SK-N-SH (cell line): ENCODE measurements around the gene CSHL1. TPM values are rescaled to one million over a fixed set of nuclear protein-coding genes. Genes with fewer than 3 reads are reported as not detected.

Experiments used
- CTCF ChIA-PET: fragments of 300-600, 350-600 bp; formaldehyde crosslinking; extraction: SDS; loops from one replicate; lab custom pipeline; 2021; lab: Yijun Ruan, JAX
- POLR2A ChIA-PET: fragments of 350-600 bp; sonication (Branson Sonifier 250); formaldehyde crosslinking; extraction: SDS; loops from one replicate; lab custom pipeline; 2020; ENCODE audit warnings: antibody characterized with exemption, inconsistent platforms; lab: Yijun Ruan, JAX
- DNase-seq: peaks from one replicate; pipeline ENCODE4 v3.0.0; 2012
- H2AFZ ChIP-seq: fragments of 200-600 bp; sonication (generic); 2 replicates; pipeline ENCODE4 v1.8.1; 2016; ENCODE audit warnings: antibody characterized with exemption, mild to moderate bottlenecking, low read depth
- H3F3A ChIP-seq: fragments of 200-600 bp; sonication (generic); replicated peaks from 2 replicates; pipeline ENCODE3; 2016; ENCODE audit warnings: antibody characterized with exemption, mild to moderate bottlenecking; ENCODE audit not compliant: insufficient read depth
- H3K27ac ChIP-seq, 2 experiments: fragments of 200-500 bp in 1 of 2; fragments of 200-600 bp in 1 of 2; sonication (Bioruptor generic) in 1 of 2; sonication (generic), shearing (Covaris generic) in 1 of 2; 2 replicates each; pipeline versions ENCODE4 v1.5.1 to v1.6.1; 2014 to 2016; ENCODE audit warnings: low read depth in 2 of 2, inconsistent platforms in 1 of 2, low read length in 1 of 2, mild to moderate bottlenecking in 1 of 2, mixed read lengths in 1 of 2
- H3K27me3 ChIP-seq: fragments of 200-600 bp; sonication (generic), shearing (Covaris generic); 2 replicates; pipeline ENCODE4 v1.6.1; 2016; ENCODE audit warnings: mixed run types; ENCODE audit not compliant: insufficient read depth
- H3K36me3 ChIP-seq, 2 experiments: fragments of 200-500 bp in 1 of 2; fragments of 200-600 bp in 1 of 2; sonication (Bioruptor generic) in 1 of 2; sonication (generic) in 1 of 2; replicated peaks in 1 of 2; 2 replicates each; pipeline versions ENCODE3 to v1.5.1; 2014 to 2016; ENCODE audit warnings: low read length in 1 of 2, mild to moderate bottlenecking in 1 of 2; ENCODE audit not compliant: insufficient read depth in 2 of 2, control insufficient read depth in 1 of 2
- H3K4me1 ChIP-seq, 2 experiments: fragments of 200-500 bp in 1 of 2; fragments of 200-600 bp in 1 of 2; sonication (Bioruptor generic) in 1 of 2; sonication (generic), shearing (Covaris generic) in 1 of 2; 2 replicates each; pipeline versions ENCODE4 v1.5.1 to v1.6.1; 2014 to 2016; ENCODE audit warnings: low read depth in 1 of 2, low read length in 1 of 2, mixed run types in 1 of 2; ENCODE audit not compliant: insufficient read depth in 2 of 2, control insufficient read depth in 1 of 2
- H3K4me2 ChIP-seq: fragments of 200-600 bp; sonication (generic), shearing (Covaris generic); 2 replicates; pipeline ENCODE4 v1.6.1; 2017; ENCODE audit warnings: mixed run types
- H3K4me3 ChIP-seq, 2 experiments: fragments of 200-500 bp in 1 of 2; fragments of 200-600 bp in 1 of 2; sonication (Bioruptor generic) in 1 of 2; sonication (generic), shearing (Covaris generic) in 1 of 2; 2 replicates each; pipeline versions ENCODE4 v1.5.1 to v1.8.1; 2014 to 2016; ENCODE audit warnings: low read depth in 2 of 2, inconsistent platforms in 1 of 2, low read length in 1 of 2, mild to moderate bottlenecking in 1 of 2, mixed read lengths in 1 of 2, moderate library complexity in 1 of 2
- H3K79me2 ChIP-seq: fragments of 200-600 bp; sonication (generic); 2 replicates; pipeline ENCODE4 v1.8.1; 2017; ENCODE audit warnings: mild to moderate bottlenecking; ENCODE audit not compliant: insufficient read depth
- H3K9ac ChIP-seq: fragments of 200-600 bp; sonication (generic); 2 replicates; pipeline ENCODE4 v1.6.1; 2017; ENCODE audit warnings: mixed run types
- H3K9me2 ChIP-seq: fragments of 200-600 bp; sonication (generic); 2 replicates; pipeline ENCODE4 v1.6.1; 2017; ENCODE audit warnings: mixed run types
- H3K9me3 ChIP-seq: fragments of 200-600 bp; sonication (generic); 2 replicates; pipeline ENCODE4 v1.6.1; 2017; ENCODE audit warnings: mixed run types, mild to moderate bottlenecking, moderate library complexity
- H4K20me1 ChIP-seq: fragments of 200-600 bp; sonication (generic); 2 replicates; pipeline ENCODE4 v1.6.1; 2017; ENCODE audit warnings: mild to moderate bottlenecking, mixed run types; ENCODE audit not compliant: insufficient read depth
- EZH2phosphoT487 ChIP-seq: fragments of 200-600 bp; sonication (generic); IDR thresholded peaks from 2 replicates; pipeline ENCODE4 v1.6.1; 2017; ENCODE audit warnings: low read depth, mixed run types, mild to moderate bottlenecking, antibody characterized with exemption, moderate library complexity, borderline replicate concordance
- GABPA ChIP-seq: IDR thresholded peaks from 2 replicates; pipeline ENCODE4 v1.4.0; 2012; ENCODE audit warnings: low read depth, mild to moderate bottlenecking
- JUND ChIP-seq: IDR thresholded peaks from 2 replicates; pipeline ENCODE4 v1.4.0; 2012
- MXI1 ChIP-seq: IDR thresholded peaks from 2 replicates; pipeline ENCODE4 v1.6.1; 2012; ENCODE audit warnings: mild to moderate bottlenecking, low read depth, low read length, improper control_type of control experiment
- NFIC ChIP-seq: IDR thresholded peaks from 2 replicates; pipeline ENCODE4 v1.4.0; 2012; ENCODE audit warnings: borderline replicate concordance
- RFX5 ChIP-seq: IDR thresholded peaks from 2 replicates; pipeline ENCODE4 v1.6.1; 2012; ENCODE audit warnings: mild to moderate bottlenecking, improper control_type of control experiment, low read length
- RXRA ChIP-seq: IDR thresholded peaks from 2 replicates; pipeline ENCODE4 v1.4.0; 2012; ENCODE audit warnings: low read depth, mild to moderate bottlenecking, borderline replicate concordance
- TAF1 ChIP-seq: IDR thresholded peaks from 2 replicates; pipeline ENCODE4 v1.6.1; 2012; ENCODE audit warnings: low read depth, mild to moderate bottlenecking, low read length, moderate library complexity, borderline replicate concordance
- TEAD4 ChIP-seq: IDR thresholded peaks from 2 replicates; pipeline ENCODE4 v1.4.0; 2012; ENCODE audit warnings: mild to moderate bottlenecking, borderline replicate concordance; ENCODE audit not compliant: insufficient read depth
- YY1 ChIP-seq: IDR thresholded peaks from 2 replicates; pipeline ENCODE4 v1.4.0; 2012; ENCODE audit warnings: low read depth, mild to moderate bottlenecking
- WGBS: methylation state at CpG from one replicate; pipeline ENCODE4 v1.1.6; 2017; ENCODE audit warnings: low lambda C conversion rate; 5-methylcytosine and 5-hydroxymethylcytosine counted together
- polyA plus RNA-seq, 3 experiments: library from polyadenylated mRNA; depleted of rRNA; stranded (reverse); fragments of >200 nt; gene quantifications; 2 replicates each; pipeline ENCODE4 v1.2.3, GENCODE V29; 2012
- TF ChIP-seq, protein P1 (sequence below): fragments of 150-350 bp; IDR thresholded peaks from 2 replicates; pipeline ENCODE4 v1.6.1; 2017; ENCODE audit warnings: antibody characterized with exemption, low read length, low read depth, borderline replicate concordance
- TF ChIP-seq, protein P2 (sequence below): fragments of 200-600 bp; sonication (generic); IDR thresholded peaks from 2 replicates; pipeline ENCODE4 v1.6.1; 2017; ENCODE audit warnings: antibody characterized with exemption, mild to moderate bottlenecking, moderate library complexity
- TF ChIP-seq, protein P3 (sequence below): IDR thresholded peaks from 2 replicates; pipeline ENCODE4 v1.6.1; 2012; ENCODE audit warnings: mild to moderate bottlenecking, low read depth, low read length, moderate library complexity
- TF ChIP-seq, protein P4 (sequence below): IDR thresholded peaks from 2 replicates; pipeline ENCODE4 v1.4.0; 2012; ENCODE audit warnings: low read depth, borderline replicate concordance
- TF ChIP-seq, protein P5 (sequence below): fragments of 150-350 bp; IDR thresholded peaks from 2 replicates; pipeline ENCODE4 v1.6.1; 2016; ENCODE audit warnings: mild to moderate bottlenecking, low read depth, low read length

The CSHL1 gene
- not detected in 2 replicates for polyA plus RNA-seq (2012; rRNA removed)
- polyA plus RNA-seq (2012; cell fraction: cytosol; rRNA removed): not detected in 2 replicates
- polyA plus RNA-seq (2012; cell fraction: nucleus; rRNA removed): not detected in 2 replicates

DNA sequence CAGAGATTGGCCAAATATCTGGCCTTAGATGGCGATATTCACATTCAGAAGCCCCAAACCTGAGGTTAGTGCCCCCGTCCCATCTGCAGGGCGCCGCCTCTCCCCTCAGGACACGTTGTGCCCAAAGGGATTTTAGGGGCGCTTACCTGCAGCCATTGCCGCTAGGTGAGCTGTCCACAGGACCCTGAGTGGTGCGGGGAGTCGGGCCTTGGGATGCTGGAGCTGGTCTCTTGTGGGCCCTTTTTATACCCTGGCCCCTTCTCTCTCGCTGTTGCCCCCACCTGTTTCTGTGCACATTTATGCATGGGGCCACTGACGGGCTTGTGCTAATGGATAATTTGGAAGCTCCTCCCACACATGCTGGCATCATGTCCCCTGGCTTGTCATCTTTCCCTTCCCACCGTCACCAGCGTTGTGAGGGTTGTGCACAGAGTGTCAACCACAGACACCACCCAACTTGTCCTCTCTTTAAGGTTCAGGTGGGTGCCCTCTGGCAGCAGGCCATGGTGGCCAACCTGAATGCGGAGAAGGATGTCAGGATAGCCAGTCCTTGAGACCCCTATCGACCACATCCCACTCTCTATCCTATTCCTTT, at the start of gene CSHL1:
Gene CSHL1, minus strand, starts transcription at position 218 of the 595 bp plus-strand sequence. Its CDS starts 62 bp downstream, at position 156.
- DNase-seq: no peak
- ChIA-PET CTCF (interaction anchor here (0.6 to 4.6 kb wide), 43 partner anchors 9 to 486 kb away, joined by 3 to 88 read pairs (median 7); partner anchors contain the start of genes GH2 and ICAM2), POLR2A (interaction anchor here (0.6 kb wide), 1 partner anchor 371 kb away, joined by 5 read pairs; no protein-coding TSS in a partner anchor)
- Histone ChIP-seq H3K4me3 (no peak within 1 kb of the TSS), H3K4me1 (no peaks in the 10 kb centered on the region; a peak in 1 of 4 replicates), H3K79me2 (no peaks in the 10 kb centered on the region), H3K9me2 (no peaks in the 10 kb centered on the region), H3K9ac (no peak within 1 kb of the TSS), H3F3A (no peaks in the 10 kb centered on the region), H3K36me3 (no peaks in the 10 kb centered on the region), H3K4me2 (no peak within 1 kb of the TSS), H3K27me3 (peaks cover 38% of the 10 kb centered on the region), H3K9me3 (no peaks in the 10 kb centered on the region), H2AFZ (no peak within 1 kb of the TSS), H3K27ac (no peak within 1 kb of the TSS), H4K20me1 (no peaks in the 10 kb centered on the region)
- TF ChIP-seq YY1: no peak
- TF ChIP-seq, protein P1, sequence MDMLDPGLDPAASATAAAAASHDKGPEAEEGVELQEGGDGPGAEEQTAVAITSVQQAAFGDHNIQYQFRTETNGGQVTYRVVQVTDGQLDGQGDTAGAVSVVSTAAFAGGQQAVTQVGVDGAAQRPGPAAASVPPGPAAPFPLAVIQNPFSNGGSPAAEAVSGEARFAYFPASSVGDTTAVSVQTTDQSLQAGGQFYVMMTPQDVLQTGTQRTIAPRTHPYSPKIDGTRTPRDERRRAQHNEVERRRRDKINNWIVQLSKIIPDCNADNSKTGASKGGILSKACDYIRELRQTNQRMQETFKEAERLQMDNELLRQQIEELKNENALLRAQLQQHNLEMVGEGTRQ: no peak
- 58% methylated on average over 15 of the region's 15 CpGs for WGBS

DNA sequence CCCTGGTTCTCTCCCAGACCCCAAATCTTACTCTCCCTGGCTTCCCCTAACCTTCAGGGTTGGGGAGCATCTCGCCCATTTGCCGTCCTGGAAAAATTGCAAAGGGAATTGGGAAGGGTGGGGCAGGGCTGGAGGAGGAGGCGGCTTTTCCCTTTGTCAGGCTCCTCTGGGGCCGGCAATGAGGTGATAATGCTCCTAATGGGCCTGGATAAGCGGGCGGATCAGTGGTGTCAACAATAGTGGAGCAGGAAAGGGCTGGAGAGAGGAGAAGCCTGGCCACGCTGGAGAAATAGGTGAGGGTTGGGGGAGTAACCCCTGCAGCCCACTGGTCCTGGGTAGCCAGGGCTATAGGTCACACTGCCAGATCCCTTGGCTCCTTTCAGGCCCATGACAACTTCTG, 49.4 kb upstream of the CSHL1 start:
- Histone ChIP-seq H3K9ac (no peak overlapping the region), H4K20me1 (no peaks in the 10 kb centered on the region), H3K79me2 (no peaks in the 10 kb centered on the region), H3K9me3 (no peaks in the 10 kb centered on the region), H3K9me2 (no peaks in the 10 kb centered on the region), H3K27me3 (no peaks in the 10 kb centered on the region), H3K4me2 (no peak overlapping the region), H3K4me3 (no peak overlapping the region), H3K36me3 (no peaks in the 10 kb centered on the region), H3K4me1 (no peaks in the 10 kb centered on the region), H2AFZ (no peak overlapping the region), H3K27ac (no peak overlapping the region), H3F3A (no peaks in the 10 kb centered on the region)
- DNase-seq: no peak
- 87% methylated on average over 7 of the region's 7 CpGs for WGBS
- TF ChIP-seq EZH2phosphoT487 (no peak), MXI1 (no peak), NFIC (no peak), JUND (no peak), GABPA (no peak), RFX5 (no peak), RXRA (no peak), TAF1 (no peak), TEAD4 (no peak)
- TF ChIP-seq, protein P2, sequence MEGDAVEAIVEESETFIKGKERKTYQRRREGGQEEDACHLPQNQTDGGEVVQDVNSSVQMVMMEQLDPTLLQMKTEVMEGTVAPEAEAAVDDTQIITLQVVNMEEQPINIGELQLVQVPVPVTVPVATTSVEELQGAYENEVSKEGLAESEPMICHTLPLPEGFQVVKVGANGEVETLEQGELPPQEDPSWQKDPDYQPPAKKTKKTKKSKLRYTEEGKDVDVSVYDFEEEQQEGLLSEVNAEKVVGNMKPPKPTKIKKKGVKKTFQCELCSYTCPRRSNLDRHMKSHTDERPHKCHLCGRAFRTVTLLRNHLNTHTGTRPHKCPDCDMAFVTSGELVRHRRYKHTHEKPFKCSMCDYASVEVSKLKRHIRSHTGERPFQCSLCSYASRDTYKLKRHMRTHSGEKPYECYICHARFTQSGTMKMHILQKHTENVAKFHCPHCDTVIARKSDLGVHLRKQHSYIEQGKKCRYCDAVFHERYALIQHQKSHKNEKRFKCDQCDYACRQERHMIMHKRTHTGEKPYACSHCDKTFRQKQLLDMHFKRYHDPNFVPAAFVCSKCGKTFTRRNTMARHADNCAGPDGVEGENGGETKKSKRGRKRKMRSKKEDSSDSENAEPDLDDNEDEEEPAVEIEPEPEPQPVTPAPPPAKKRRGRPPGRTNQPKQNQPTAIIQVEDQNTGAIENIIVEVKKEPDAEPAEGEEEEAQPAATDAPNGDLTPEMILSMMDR: no peak
- TF ChIP-seq, protein P3, sequence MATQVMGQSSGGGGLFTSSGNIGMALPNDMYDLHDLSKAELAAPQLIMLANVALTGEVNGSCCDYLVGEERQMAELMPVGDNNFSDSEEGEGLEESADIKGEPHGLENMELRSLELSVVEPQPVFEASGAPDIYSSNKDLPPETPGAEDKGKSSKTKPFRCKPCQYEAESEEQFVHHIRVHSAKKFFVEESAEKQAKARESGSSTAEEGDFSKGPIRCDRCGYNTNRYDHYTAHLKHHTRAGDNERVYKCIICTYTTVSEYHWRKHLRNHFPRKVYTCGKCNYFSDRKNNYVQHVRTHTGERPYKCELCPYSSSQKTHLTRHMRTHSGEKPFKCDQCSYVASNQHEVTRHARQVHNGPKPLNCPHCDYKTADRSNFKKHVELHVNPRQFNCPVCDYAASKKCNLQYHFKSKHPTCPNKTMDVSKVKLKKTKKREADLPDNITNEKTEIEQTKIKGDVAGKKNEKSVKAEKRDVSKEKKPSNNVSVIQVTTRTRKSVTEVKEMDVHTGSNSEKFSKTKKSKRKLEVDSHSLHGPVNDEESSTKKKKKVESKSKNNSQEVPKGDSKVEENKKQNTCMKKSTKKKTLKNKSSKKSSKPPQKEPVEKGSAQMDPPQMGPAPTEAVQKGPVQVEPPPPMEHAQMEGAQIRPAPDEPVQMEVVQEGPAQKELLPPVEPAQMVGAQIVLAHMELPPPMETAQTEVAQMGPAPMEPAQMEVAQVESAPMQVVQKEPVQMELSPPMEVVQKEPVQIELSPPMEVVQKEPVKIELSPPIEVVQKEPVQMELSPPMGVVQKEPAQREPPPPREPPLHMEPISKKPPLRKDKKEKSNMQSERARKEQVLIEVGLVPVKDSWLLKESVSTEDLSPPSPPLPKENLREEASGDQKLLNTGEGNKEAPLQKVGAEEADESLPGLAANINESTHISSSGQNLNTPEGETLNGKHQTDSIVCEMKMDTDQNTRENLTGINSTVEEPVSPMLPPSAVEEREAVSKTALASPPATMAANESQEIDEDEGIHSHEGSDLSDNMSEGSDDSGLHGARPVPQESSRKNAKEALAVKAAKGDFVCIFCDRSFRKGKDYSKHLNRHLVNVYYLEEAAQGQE: no peak
- TF ChIP-seq, protein P4, sequence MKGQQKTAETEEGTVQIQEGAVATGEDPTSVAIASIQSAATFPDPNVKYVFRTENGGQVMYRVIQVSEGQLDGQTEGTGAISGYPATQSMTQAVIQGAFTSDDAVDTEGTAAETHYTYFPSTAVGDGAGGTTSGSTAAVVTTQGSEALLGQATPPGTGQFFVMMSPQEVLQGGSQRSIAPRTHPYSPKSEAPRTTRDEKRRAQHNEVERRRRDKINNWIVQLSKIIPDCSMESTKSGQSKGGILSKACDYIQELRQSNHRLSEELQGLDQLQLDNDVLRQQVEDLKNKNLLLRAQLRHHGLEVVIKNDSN: no peak
- TF ChIP-seq, protein P1: no peak
- TF ChIP-seq, protein P5, sequence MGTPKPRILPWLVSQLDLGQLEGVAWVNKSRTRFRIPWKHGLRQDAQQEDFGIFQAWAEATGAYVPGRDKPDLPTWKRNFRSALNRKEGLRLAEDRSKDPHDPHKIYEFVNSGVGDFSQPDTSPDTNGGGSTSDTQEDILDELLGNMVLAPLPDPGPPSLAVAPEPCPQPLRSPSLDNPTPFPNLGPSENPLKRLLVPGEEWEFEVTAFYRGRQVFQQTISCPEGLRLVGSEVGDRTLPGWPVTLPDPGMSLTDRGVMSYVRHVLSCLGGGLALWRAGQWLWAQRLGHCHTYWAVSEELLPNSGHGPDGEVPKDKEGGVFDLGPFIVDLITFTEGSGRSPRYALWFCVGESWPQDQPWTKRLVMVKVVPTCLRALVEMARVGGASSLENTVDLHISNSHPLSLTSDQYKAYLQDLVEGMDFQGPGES: no peak
- POLR2A ChIA-PET: no interaction called here
- CTCF ChIA-PET: interaction anchor here (1.8 to 7.9 kb wide), 3 partner anchors 10 to 41 kb away, joined by 8 to 69 read pairs (median 9); no protein-coding TSS in a partner anchor
